GM12892 (cell line): Measurements from ENCODE around the gene C1orf159.

ENCODE experiments used
- POLR2A ChIP-seq: IDR thresholded peaks from 2 replicates; pipeline ENCODE4 v1.6.1; 2011; ENCODE audit warnings: low read depth, low read length, control low read depth
- POLR2AphosphoS5 ChIP-seq: IDR thresholded peaks from 2 replicates; pipeline ENCODE4 v1.6.1; 2011; ENCODE audit warnings: low read depth, low read length, control low read depth
- TAF1 ChIP-seq: IDR thresholded peaks from 2 replicates; pipeline ENCODE4 v1.6.1; 2011; ENCODE audit warnings: low read depth, mild to moderate bottlenecking, control low read depth, low read length, borderline replicate concordance

DNA sequence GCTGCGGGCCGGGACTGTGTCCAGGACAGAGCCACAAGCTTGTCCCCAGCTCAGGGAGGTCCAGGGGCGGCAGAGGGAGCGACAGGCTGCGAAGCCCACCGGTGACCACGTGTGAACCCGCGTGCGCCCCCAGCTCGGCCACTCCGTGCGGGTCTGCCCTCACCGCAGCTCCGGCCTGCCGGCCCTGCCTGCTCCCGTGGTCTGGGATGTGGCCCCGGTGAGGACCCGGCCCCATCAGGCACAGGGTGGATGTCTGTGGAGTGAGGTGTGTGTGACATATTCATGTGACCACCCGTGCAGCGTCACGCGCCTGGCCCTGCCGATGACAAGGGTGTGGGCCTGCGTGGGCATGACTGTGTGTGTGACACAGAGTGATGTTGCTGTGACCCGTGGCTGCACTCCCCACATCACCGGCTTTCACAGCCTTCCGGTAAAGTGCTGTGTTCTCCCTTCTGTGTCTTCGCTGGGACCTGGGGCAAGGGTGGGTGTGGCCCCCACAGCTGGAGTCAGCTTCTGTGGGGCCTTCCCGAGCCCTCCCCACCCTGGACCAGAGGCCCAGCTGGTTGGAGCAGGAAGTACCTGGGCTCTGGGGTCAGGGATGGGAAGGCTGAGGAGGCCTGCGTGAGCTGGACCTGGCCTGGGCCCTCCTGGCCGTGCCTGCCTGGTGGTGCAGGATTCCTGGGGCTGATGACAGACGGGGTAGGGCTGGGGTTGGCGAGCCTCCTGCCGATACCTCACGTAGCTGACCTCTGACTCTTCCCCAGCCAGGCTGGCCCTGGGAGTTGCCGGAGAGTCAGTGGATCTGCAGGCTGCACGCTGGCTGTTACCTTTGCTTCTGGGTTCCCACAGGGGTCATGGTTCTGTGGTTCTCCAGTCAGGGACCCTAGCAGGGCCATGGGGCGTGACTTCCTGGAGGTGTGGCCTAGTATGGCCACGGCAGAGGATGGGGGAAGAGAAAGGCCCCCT lies 45.9 kb downstream of the C1orf159 start:
- TF ChIP-seq POLR2AphosphoS5, result no peak
- TF ChIP-seq POLR2A, result no peak
- TF ChIP-seq TAF1, result no peak
